H1 (cell line): ENCODE data around the gene IRAK4. TPM values are rescaled to one million over a fixed set of nuclear protein-coding genes. Genes with fewer than 3 reads are reported as not detected.

Source experiments
- CTCF ChIA-PET: fragments of 300-600 bp; sonication (Branson Sonifier 250); formaldehyde crosslinking; loops from one replicate; lab custom pipeline; 2021; ENCODE audit not compliant: partially characterized antibody; lab: Charles Lee
- POLR2A ChIA-PET: fragments of 300-600 bp; sonication (Branson Sonifier 250); formaldehyde crosslinking; loops from one replicate; lab custom pipeline; 2021; ENCODE audit warnings: inconsistent platforms; ENCODE audit not compliant: partially characterized antibody; lab: Charles Lee
- DNase-seq, 2 experiments: peaks; one replicate each; pipeline versions ENCODE4 v3.0.0 to v3.0.0-alpha.2; 2010 to 2022; ENCODE audit warnings: low spot score in 2 of 2, low read depth in 1 of 2, mixed read lengths in 1 of 2
- FAIRE-seq: peaks from 2 replicates; lab custom pipeline; 2011; peaks lifted over from hg19 to GRCh38; lab: Jason Lieb, UNC
- H2AFZ ChIP-seq: 2 replicates; pipeline ENCODE4 v1.8.1; 2012; ENCODE audit warnings: low read length, inconsistent platforms
- H2AK5ac ChIP-seq: 2 replicates; pipeline ENCODE4 v1.6.1; 2013; ENCODE audit warnings: low read depth, low read length
- H2BK120ac ChIP-seq: replicated peaks from 2 replicates; pipeline ENCODE3; 2013; ENCODE audit warnings: low read depth, low read length, inconsistent platforms
- H2BK12ac ChIP-seq: 2 replicates; pipeline ENCODE4 v1.6.1; 2013; ENCODE audit warnings: low read depth, low read length
- H2BK15ac ChIP-seq: 2 replicates; pipeline ENCODE4 v1.6.1; 2013; ENCODE audit warnings: low read length
- H2BK20ac ChIP-seq: 2 replicates; pipeline ENCODE4 v1.6.1; 2013; ENCODE audit warnings: low read length
- H2BK5ac ChIP-seq: 2 replicates; pipeline ENCODE4 v1.6.1; 2013; ENCODE audit warnings: low read depth, low read length
- H3K14ac ChIP-seq: 2 replicates; pipeline ENCODE4 v1.6.1; 2013; ENCODE audit warnings: inconsistent platforms; ENCODE audit not compliant: insufficient read length
- H3K18ac ChIP-seq: 2 replicates; pipeline ENCODE4 v1.6.1; 2013; ENCODE audit warnings: low read length; ENCODE audit errors: extremely low read depth
- H3K23ac ChIP-seq: 2 replicates; pipeline ENCODE4 v1.6.1; 2013; ENCODE audit warnings: inconsistent platforms; ENCODE audit not compliant: insufficient read length
- H3K23me2 ChIP-seq: 2 replicates; pipeline ENCODE4 v1.6.1; 2013; ENCODE audit warnings: low read depth, low read length
- H3K27ac ChIP-seq: 2 replicates; pipeline ENCODE4 v1.6.1; 2011; ENCODE audit warnings: low read depth, low read length, inconsistent platforms
- H3K27me3 ChIP-seq, 4 experiments: replicated peaks in 1 of 4; 1 replicate in 1 of 4; 2 replicates in 3 of 4; pipeline versions ENCODE4 v1.6.1 to v1.8.1; 2011 to 2013; ENCODE audit warnings: low read length in 3 of 4, mild to moderate bottlenecking in 3 of 4, inconsistent platforms in 2 of 4, mixed read lengths in 2 of 4, moderate library complexity in 1 of 4; ENCODE audit not compliant: control insufficient read depth in 3 of 4, insufficient read depth in 3 of 4; ENCODE audit errors: extremely low read depth in 1 of 4
- H3K36me3 ChIP-seq, 4 experiments: 2 replicates each; pipeline versions ENCODE4 v1.6.1 to v1.8.1; 2011 to 2013; ENCODE audit warnings: mild to moderate bottlenecking in 4 of 4, low read length in 3 of 4, moderate library complexity in 2 of 4, control low read depth in 1 of 4, inconsistent platforms in 1 of 4; ENCODE audit not compliant: insufficient read depth in 4 of 4, control insufficient read depth in 2 of 4
- H3K4ac ChIP-seq: replicated peaks from 2 replicates; pipeline ENCODE3; 2013; ENCODE audit warnings: low read length, low read depth, mixed read lengths, inconsistent platforms; ENCODE audit not compliant: insufficient read length
- H3K4me1 ChIP-seq, 4 experiments: replicated peaks in 1 of 4; 1 replicate in 1 of 4; 2 replicates in 3 of 4; pipeline versions ENCODE4 v1.6.1 to v1.8.1; 2011 to 2013; ENCODE audit warnings: low read length in 3 of 4, inconsistent platforms in 2 of 4, mixed read lengths in 1 of 4; ENCODE audit not compliant: insufficient read depth in 4 of 4, control insufficient read depth in 3 of 4
- H3K4me2 ChIP-seq, 2 experiments: 2 replicates each; pipeline versions ENCODE4 v1.6.1 to v1.8.1; 2011 to 2013; ENCODE audit warnings: low read depth in 2 of 2, low read length in 2 of 2, control low read depth in 1 of 2, inconsistent platforms in 1 of 2, mild to moderate bottlenecking in 1 of 2; ENCODE audit not compliant: insufficient read depth in 1 of 2
- H3K4me3 ChIP-seq, 4 experiments: fragments of 200-600, 300-600 bp in 1 of 4; sonication (generic), shearing (Covaris generic), sonication (Bioruptor Twin) in 1 of 4; 2 replicates each; pipeline versions ENCODE4 v1.5.1 to v1.8.1; 2011 to 2016; ENCODE audit warnings: low read length in 4 of 4, low read depth in 3 of 4, control low read depth in 2 of 4, inconsistent platforms in 2 of 4, mild to moderate bottlenecking in 2 of 4, mixed read lengths in 1 of 4, moderate library complexity in 1 of 4; ENCODE audit not compliant: insufficient read depth in 2 of 4; ENCODE audit errors: extremely low read depth in 1 of 4
- H3K56ac ChIP-seq: replicated peaks from 2 replicates; pipeline ENCODE3; 2013; ENCODE audit warnings: low read depth, mild to moderate bottlenecking, mixed read lengths, low read length, inconsistent platforms; ENCODE audit not compliant: insufficient read length
- H3K79me1 ChIP-seq: 2 replicates; pipeline ENCODE4 v1.6.1; 2013; ENCODE audit warnings: low read depth, low read length, control low read depth
- H3K79me2 ChIP-seq, 2 experiments: 2 replicates each; pipeline versions ENCODE4 v1.6.1 to v1.8.1; 2012 to 2013; ENCODE audit warnings: low read length in 2 of 2, mild to moderate bottlenecking in 2 of 2, inconsistent platforms in 1 of 2; ENCODE audit not compliant: insufficient read depth in 2 of 2, control insufficient read depth in 1 of 2
- H3K9ac ChIP-seq, 4 experiments: replicated peaks in 1 of 4; 1 replicate in 1 of 4; 2 replicates in 3 of 4; pipeline versions ENCODE4 v1.6.1 to v1.8.1; 2011 to 2013; ENCODE audit warnings: low read depth in 3 of 4, low read length in 3 of 4, control low read depth in 2 of 4, mild to moderate bottlenecking in 2 of 4, moderate library complexity in 2 of 4, inconsistent platforms in 1 of 4; ENCODE audit errors: extremely low read depth in 1 of 4
- H3K9me3 ChIP-seq, 2 experiments: 2 replicates each; pipeline versions ENCODE4 v1.6.1 to v1.8.1; 2012 to 2013; ENCODE audit warnings: mild to moderate bottlenecking in 2 of 2, moderate library complexity in 2 of 2, control low read depth in 1 of 2, inconsistent platforms in 1 of 2, low read depth in 1 of 2, low read length in 1 of 2, mixed read lengths in 1 of 2; ENCODE audit not compliant: insufficient read depth in 2 of 2
- H4K20me1 ChIP-seq, 2 experiments: replicated peaks in 1 of 2; 2 replicates each; pipeline versions ENCODE3 to v1.8.1; 2011 to 2013; ENCODE audit warnings: inconsistent platforms in 2 of 2, low read length in 2 of 2, mild to moderate bottlenecking in 1 of 2; ENCODE audit not compliant: insufficient read depth in 2 of 2, control insufficient read depth in 1 of 2
- H4K5ac ChIP-seq: 2 replicates; pipeline ENCODE4 v1.6.1; 2013; ENCODE audit warnings: low read length, low read depth, mixed read lengths, inconsistent platforms; ENCODE audit not compliant: insufficient read length
- H4K8ac ChIP-seq: 2 replicates; pipeline ENCODE4 v1.8.0; 2013; ENCODE audit warnings: mild to moderate bottlenecking, moderate library complexity, low read length, inconsistent platforms; ENCODE audit not compliant: insufficient read depth; ENCODE audit errors: extremely low read depth
- H4K91ac ChIP-seq: replicated peaks from 2 replicates; pipeline ENCODE3; 2013; ENCODE audit warnings: low read length, mixed read lengths, inconsistent platforms; ENCODE audit not compliant: insufficient read length
- ATF2 ChIP-seq: IDR thresholded peaks from 2 replicates; pipeline ENCODE4 v1.6.1; 2012; ENCODE audit warnings: low read length, inconsistent platforms
- BACH1 ChIP-seq: IDR thresholded peaks from 2 replicates; pipeline ENCODE4 v1.6.1; 2012; ENCODE audit warnings: low read length, improper control_type of control experiment
- FOSL1 ChIP-seq: IDR thresholded peaks from 2 replicates; pipeline ENCODE4 v1.6.1; 2011; ENCODE audit warnings: mild to moderate bottlenecking, low read depth, low read length, moderate library complexity; ENCODE audit not compliant: insufficient read depth
- TCF12 ChIP-seq: IDR thresholded peaks from 2 replicates; pipeline ENCODE4 v1.6.1; 2011; ENCODE audit warnings: low read depth, mild to moderate bottlenecking, low read length
- WGBS, 2 experiments: shearing (Covaris generic) in 1 of 2; methylation state at CpG; one replicate each; pipeline versions ENCODE4 v1.1.6 to v1.1.7; 2013 to 2015; ENCODE audit warnings: low lambda C conversion rate in 2 of 2, mixed read lengths in 2 of 2, inconsistent platforms in 1 of 2, low coverage in 1 of 2, missing lambda C conversion rate in 1 of 2; ENCODE audit not compliant: insufficient replicate concordance in 2 of 2, insufficient coverage in 1 of 2, insufficient read length in 1 of 2; ENCODE audit errors: extremely low coverage in 1 of 2, missing lambda C conversion rate in 1 of 2; 5-methylcytosine and 5-hydroxymethylcytosine counted together
- polyA plus RNA-seq, 7 experiments: library from polyadenylated mRNA; depleted of rRNA in 3 of 7; stranded (reverse) in 5 of 7; unstranded in 2 of 7; fragments of >200 nt in 5 of 7; fragments of 200-250 nt in 2 of 7; gene quantifications; 1 replicate in 5 of 7; 2 replicates in 1 of 7; 4 replicates in 1 of 7; pipeline versions ENCODE4 v1.2.1 to v1.2.3, GENCODE V29; 2011 to 2013; ENCODE audit warnings: missing spikeins in 2 of 7, mixed read lengths in 2 of 7
- total RNA-seq: library from RNA; stranded (reverse); fragmentation: NEBNext Ultra II Directional; extraction: Animal tissue kit (Norgen Biotek cat#: 25700); gene quantifications from 2 replicates; pipeline ENCODE4 v1.2.1, GENCODE V29; 2021

Gene IRAK4
- total and polyA plus RNA-seq, 2 of the 8 experiments (the other 6 are each of a cell fraction or from before 2014, with no cell fraction given), result 2.3 to 7.7 TPM

GRCh38 chr12:43816168-43816567, 57.4 kb downstream of the IRAK4 start:
- DNase-seq (no peak), FAIRE-seq (no peak)
- no peak overlapping the region for H4K91ac ChIP-seq
- no peaks in the 10 kb centered on the region for H3K36me3 ChIP-seq
- no peak overlapping the region for H3K9ac ChIP-seq
- 82% methylated on average over 3 of the region's 3 CpGs; no CpG with 5 or more reads in 1 of the 2 experiments for WGBS, 2 experiments
- no peak overlapping the region for H2BK15ac ChIP-seq
- no peaks in the 10 kb centered on the region for H3K27me3 ChIP-seq
- no peaks in the 10 kb centered on the region for H4K20me1 ChIP-seq
- H3K4me1 ChIP-seq, result peaks cover 0 to 5% (median 1%) of the 10 kb centered on the region in 4 experiments; a peak in 1 of 7 replicates
- H4K8ac ChIP-seq, result no peak overlapping the region
- H4K5ac ChIP-seq, result no peak overlapping the region
- no peak overlapping the region for H3K4me2 ChIP-seq
- no peaks in the 10 kb centered on the region for H3K79me2 ChIP-seq
- H3K27ac ChIP-seq, result no peak overlapping the region
- no peak overlapping the region for H2BK120ac ChIP-seq
- no peak overlapping the region for H2BK12ac ChIP-seq
- no peak overlapping the region for H2BK5ac ChIP-seq
- no peak overlapping the region for H3K56ac ChIP-seq
- no peak overlapping the region for H3K18ac ChIP-seq
- H3K4me3 ChIP-seq, result no peak overlapping the region
- no peak for TF ChIP-seq ATF2
- no peak for TF ChIP-seq FOSL1
- TF ChIP-seq TCF12, result no peak
- TF ChIP-seq BACH1, result no peak
- TF ChIP-seq, all 59 proteins: peak for 0
- no peak overlapping the region for H2AFZ ChIP-seq
- H3K23me2 ChIP-seq, result peaks cover 3% of the 10 kb centered on the region; the same call in 1 of the 2 replicates
- no peak overlapping the region for H3K14ac ChIP-seq
- ChIA-PET CTCF (interaction anchor here (0.7 to 1.8 kb wide), 7 partner anchors 8 to 66 kb away, joined by 3 to 4 read pairs (median 3); no protein-coding TSS in a partner anchor), POLR2A (interaction anchor here (0.7 to 4.5 kb wide), 2 partner anchors 10 to 198 kb away, joined by 3 to 24 read pairs; partner anchors contain the start of gene TWF1)
- no peak overlapping the region for H2BK20ac ChIP-seq
- H3K9me3 ChIP-seq, result no peaks in the 10 kb centered on the region
- H3K4ac ChIP-seq, result no peak overlapping the region
- no peak overlapping the region for H3K23ac ChIP-seq
- H2AK5ac ChIP-seq, result no peak overlapping the region
- H3K79me1 ChIP-seq, result no peaks in the 10 kb centered on the region
